BE2C (cell line): ENCODE data around the gene CD244.

Experiments used
- DNase-seq: peaks from one replicate; pipeline ENCODE4 v3.0.0-alpha.2; 2020
- H3K27me3 ChIP-seq: fragments of 250-450 bp; sonication (Bioruptor Pico); 2 replicates; pipeline ENCODE4 v1.5.1; 2020; ENCODE audit warnings: mild to moderate bottlenecking
- H3K36me3 ChIP-seq: fragments of 250-450 bp; sonication (Bioruptor Pico); 2 replicates; pipeline ENCODE4 v1.5.1; 2020; ENCODE audit warnings: mild to moderate bottlenecking
- H3K4me1 ChIP-seq: fragments of 250-450 bp; sonication (Bioruptor Pico); 2 replicates; pipeline ENCODE4 v1.5.1; 2020
- H3K4me3 ChIP-seq: 2 replicates; pipeline ENCODE4 v1.5.1; 2011; ENCODE audit warnings: low read depth, low read length
- H3K9me3 ChIP-seq: fragments of 250-450 bp; sonication (Bioruptor Pico); 2 replicates; pipeline ENCODE4 v1.5.1; 2020
- CTCF ChIP-seq: IDR thresholded peaks from 2 replicates; pipeline ENCODE4 v1.5.1; 2012; ENCODE audit warnings: mild to moderate bottlenecking, low read depth, low read length

The CD244 gene

GRCh38 chr1:160839746-160840145 is 22.9 kb downstream of the CD244 start:
- Histone ChIP-seq H3K4me1 (no peaks in the 10 kb centered on the region), H3K9me3 (no peaks in the 10 kb centered on the region), H3K4me3 (no peak overlapping the region), H3K27me3 (no peaks in the 10 kb centered on the region; the same call in 1 of the 2 replicates), H3K36me3 (no peaks in the 10 kb centered on the region)
- no peak for TF ChIP-seq CTCF
- DNase-seq, result no peak

- no peaks in the 10 kb centered on the region; the same call in 1 of the 2 replicates for H3K27me3 ChIP-seq
- TF ChIP-seq CTCF, result no peak
- no peaks in the 10 kb centered on the region for H3K4me1 ChIP-seq
- H3K36me3 ChIP-seq, result no peaks in the 10 kb centered on the region
- no peak overlapping the region for H3K4me3 ChIP-seq
- no peak for DNase-seq
- no peaks in the 10 kb centered on the region for H3K9me3 ChIP-seq
These were observed 23.8 kb downstream of the CD244 start for GRCh38 chr1:160838888-160839287.

GRCh38 chr1:160837558-160838205 is 25.0 kb downstream of the CD244 start:
- peak; percentile 23 for DNase-seq
- no peaks in the 10 kb centered on the region for H3K4me1 ChIP-seq
- no peaks in the 10 kb centered on the region; the same call in 1 of the 2 replicates for H3K27me3 ChIP-seq
- TF ChIP-seq CTCF, result no peak; the same call in 1 of the 2 replicates
- no peaks in the 10 kb centered on the region for H3K36me3 ChIP-seq
- no peaks in the 10 kb centered on the region for H3K9me3 ChIP-seq
- no peak overlapping the region for H3K4me3 ChIP-seq

- no peaks in the 10 kb centered on the region; the same call in 1 of the 2 replicates for H3K27me3 ChIP-seq
- no peak for TF ChIP-seq CTCF
- no peaks in the 10 kb centered on the region for H3K36me3 ChIP-seq
- no peak for DNase-seq
- H3K9me3 ChIP-seq, result no peaks in the 10 kb centered on the region
- no peaks in the 10 kb centered on the region for H3K4me1 ChIP-seq
- H3K4me3 ChIP-seq, result no peak overlapping the region
These were observed 25.6 kb downstream of the CD244 start for GRCh38 chr1:160836981-160837557.

- Histone ChIP-seq H3K4me3 (no peak overlapping the region), H3K9me3 (no peaks in the 10 kb centered on the region), H3K36me3 (no peaks in the 10 kb centered on the region), H3K4me1 (no peaks in the 10 kb centered on the region), H3K27me3 (no peaks in the 10 kb centered on the region; the same call in 1 of the 2 replicates)
- no peak for TF ChIP-seq CTCF
- DNase-seq, result no peak
These were observed 26.1 kb downstream of the CD244 start for GRCh38 chr1:160836561-160836960.

- no peak for TF ChIP-seq CTCF
- no peaks in the 10 kb centered on the region; the same call in 1 of the 2 replicates for H3K27me3 ChIP-seq
- H3K9me3 ChIP-seq, result no peaks in the 10 kb centered on the region
- no peak overlapping the region for H3K4me3 ChIP-seq
- DNase-seq, result no peak
- no peaks in the 10 kb centered on the region for H3K4me1 ChIP-seq
- H3K36me3 ChIP-seq, result no peaks in the 10 kb centered on the region
These were observed 26.9 kb downstream of the CD244 start for GRCh38 chr1:160835751-160836150.
